HEK293 (cell line): ENCODE results near the gene SAMD14.
A peak's percentile ranks its signal among the peaks of the same experiment; 100 is the strongest.

Experiments
- BCL11B ChIP-seq: fragments of 450-650 bp; formaldehyde crosslinking; IDR thresholded peaks from 2 replicates; pipeline ENCODE4 v1.5.1; 2016; ENCODE audit warnings: low read depth, missing biosample characterization, missing genetic modification characterization
- HOXC10 ChIP-seq: sonication (generic); formaldehyde crosslinking; IDR thresholded peaks from 2 replicates; pipeline ENCODE4 v1.8.1; 2023; ENCODE audit warnings: mild to moderate bottlenecking, missing genetic modification reagents
- KLF9 ChIP-seq: fragments of 450-650 bp; formaldehyde crosslinking; IDR thresholded peaks from 2 replicates; pipeline ENCODE4 v1.5.1; 2016; ENCODE audit warnings: missing biosample characterization, missing genetic modification characterization, low read depth
- OVOL3 ChIP-seq: fragments of 450-650 bp; formaldehyde crosslinking; IDR thresholded peaks from 2 replicates; pipeline ENCODE4 v1.5.1; 2016; ENCODE audit warnings: missing biosample characterization, missing genetic modification characterization
- RBAK ChIP-seq: fragments of 450-650 bp; formaldehyde crosslinking; IDR thresholded peaks from 2 replicates; pipeline ENCODE4 v1.5.1; 2016; ENCODE audit warnings: missing biosample characterization, missing genetic modification characterization
- SETDB1 ChIP-seq: IDR thresholded peaks from one replicate; pipeline ENCODE4 v1.6.1; 2017; ENCODE audit warnings: mild to moderate bottlenecking, low read length, moderate library complexity, mixed read lengths; ENCODE audit not compliant: insufficient read length
- SP7 ChIP-seq: fragments of 450-650 bp; formaldehyde crosslinking; IDR thresholded peaks from 2 replicates; pipeline ENCODE4 v1.5.1; 2016; ENCODE audit warnings: missing biosample characterization, missing genetic modification characterization
- ZBTB8A ChIP-seq: fragments of 450-650 bp; formaldehyde crosslinking; IDR thresholded peaks from 2 replicates; pipeline ENCODE4 v1.5.1; 2016; ENCODE audit warnings: missing biosample characterization, missing genetic modification characterization
- ZFP37 ChIP-seq: fragments of 450-650 bp; formaldehyde crosslinking; IDR thresholded peaks from 2 replicates; pipeline ENCODE4 v1.5.1; 2016; ENCODE audit warnings: missing biosample characterization, missing genetic modification characterization
- ZNF10 ChIP-seq: fragments of 450-650 bp; formaldehyde crosslinking; IDR thresholded peaks from 2 replicates; pipeline ENCODE4 v1.5.1; 2017; ENCODE audit warnings: missing biosample characterization, missing genetic modification characterization
- ZNF155 ChIP-seq: fragments of 450-650 bp; formaldehyde crosslinking; IDR thresholded peaks from 2 replicates; pipeline ENCODE4 v1.5.1; 2016; ENCODE audit warnings: missing biosample characterization, missing genetic modification characterization
- ZNF16 ChIP-seq: fragments of 450-650 bp; formaldehyde crosslinking; IDR thresholded peaks from 2 replicates; pipeline ENCODE4 v1.5.1; 2016; ENCODE audit warnings: low read depth, missing biosample characterization, missing genetic modification characterization
- ZNF2 ChIP-seq: fragments of 450-650 bp; formaldehyde crosslinking; IDR thresholded peaks from 2 replicates; pipeline ENCODE4 v1.5.1; 2016; ENCODE audit warnings: missing biosample characterization, missing genetic modification characterization
- ZNF341 ChIP-seq: fragments of 450-650 bp; formaldehyde crosslinking; IDR thresholded peaks from 2 replicates; pipeline ENCODE4; 2016; ENCODE audit warnings: low read depth, missing biosample characterization, missing genetic modification characterization
- ZNF37A ChIP-seq: fragments of 450-650 bp; IDR thresholded peaks from 2 replicates; pipeline ENCODE4 v1.5.1; 2018; ENCODE audit warnings: missing biosample characterization, missing genetic modification characterization
- ZNF561 ChIP-seq: fragments of 450-650 bp; IDR thresholded peaks from 2 replicates; pipeline ENCODE4 v1.5.1; 2018; ENCODE audit warnings: missing biosample characterization, missing genetic modification characterization, borderline replicate concordance
- ZNF585B ChIP-seq: fragments of 450-650 bp; formaldehyde crosslinking; IDR thresholded peaks from 2 replicates; pipeline ENCODE4 v1.5.1; 2016; ENCODE audit warnings: missing biosample characterization, missing genetic modification characterization
- ZNF660 ChIP-seq: fragments of 450-650 bp; IDR thresholded peaks from 2 replicates; pipeline ENCODE4 v1.5.1; 2018; ENCODE audit warnings: missing biosample characterization, mild to moderate bottlenecking, missing genetic modification characterization
- ZNF692 ChIP-seq: fragments of 450-650 bp; formaldehyde crosslinking; IDR thresholded peaks from 2 replicates; pipeline ENCODE4 v1.5.1; 2016; ENCODE audit warnings: missing biosample characterization, missing genetic modification characterization
- ZNF704 ChIP-seq: fragments of 450-650 bp; formaldehyde crosslinking; IDR thresholded peaks from 2 replicates; pipeline ENCODE4 v1.5.1; 2016; ENCODE audit warnings: missing biosample characterization, missing genetic modification characterization
- ZNF843 ChIP-seq: fragments of 450-650 bp; formaldehyde crosslinking; IDR thresholded peaks from 2 replicates; pipeline ENCODE4 v1.5.1; 2016; ENCODE audit warnings: missing biosample characterization, missing genetic modification characterization
- TF ChIP-seq, protein P1 (sequence below): fragments of 450-650 bp; formaldehyde crosslinking; IDR thresholded peaks from 2 replicates; pipeline ENCODE4 v1.5.0; 2017; ENCODE audit warnings: missing biosample characterization, missing genetic modification characterization, borderline replicate concordance
- TF ChIP-seq, protein P2 (sequence below): fragments of 450-650 bp; formaldehyde crosslinking; IDR thresholded peaks from 2 replicates; pipeline ENCODE4 v1.5.1; 2016; ENCODE audit warnings: missing biosample characterization, missing genetic modification characterization
- TF ChIP-seq, protein P3 (sequence below): IDR thresholded peaks from 2 replicates; pipeline ENCODE4 v1.6.1; 2011; ENCODE audit warnings: mild to moderate bottlenecking, low read depth, low read length, borderline replicate concordance

Gene SAMD14

GRCh38 chr17:50177983-50178834, 48.2 kb upstream of the SAMD14 start (continued):
- TF ChIP-seq SETDB1 = no peak
- TF ChIP-seq ZNF692 (tag by site-specific recombination) = no peak; the same call in none of the 2 replicates
- no peak for TF ChIP-seq ZNF16 (tag by site-specific recombination)
- no peak for TF ChIP-seq BCL11B
- TF ChIP-seq ZNF585B (tag by site-specific recombination) = no peak
- peak; percentile 91 for TF ChIP-seq ZNF341 (tag by site-specific recombination)
- TF ChIP-seq ZNF155 (tag by site-specific recombination) = no peak
- no peak for TF ChIP-seq ZNF37A (tag by site-specific recombination)
- TF ChIP-seq ZNF2 (tag by site-specific recombination) = peak; percentile 88; the same call in 1 of the 2 replicates
- no peak for TF ChIP-seq RBAK
- 0 out of 2 replicates have a peak, but pooled peaks have one; percentile 38 for TF ChIP-seq ZNF660 (tag by site-specific recombination)
- peak; percentile 84 for TF ChIP-seq SP7
- peak; percentile 52; the same call in 1 of the 2 replicates for TF ChIP-seq ZNF10
- no peak for TF ChIP-seq ZNF561
- TF ChIP-seq ZFP37 (tag by site-specific recombination) = 0 out of 2 replicates have a peak, but pooled peaks have one; percentile 68
- no peak for TF ChIP-seq HOXC10 (CRISPR knock-in tag)
- TF ChIP-seq ZNF704 (tag by site-specific recombination) = no peak
- peak; percentile 48; the same call in 1 of the 2 replicates for TF ChIP-seq KLF9 (tag by site-specific recombination)
- no peak; the same call in 1 of the 2 replicates for TF ChIP-seq ZNF843 (tag by site-specific recombination)
- TF ChIP-seq, protein P1, sequence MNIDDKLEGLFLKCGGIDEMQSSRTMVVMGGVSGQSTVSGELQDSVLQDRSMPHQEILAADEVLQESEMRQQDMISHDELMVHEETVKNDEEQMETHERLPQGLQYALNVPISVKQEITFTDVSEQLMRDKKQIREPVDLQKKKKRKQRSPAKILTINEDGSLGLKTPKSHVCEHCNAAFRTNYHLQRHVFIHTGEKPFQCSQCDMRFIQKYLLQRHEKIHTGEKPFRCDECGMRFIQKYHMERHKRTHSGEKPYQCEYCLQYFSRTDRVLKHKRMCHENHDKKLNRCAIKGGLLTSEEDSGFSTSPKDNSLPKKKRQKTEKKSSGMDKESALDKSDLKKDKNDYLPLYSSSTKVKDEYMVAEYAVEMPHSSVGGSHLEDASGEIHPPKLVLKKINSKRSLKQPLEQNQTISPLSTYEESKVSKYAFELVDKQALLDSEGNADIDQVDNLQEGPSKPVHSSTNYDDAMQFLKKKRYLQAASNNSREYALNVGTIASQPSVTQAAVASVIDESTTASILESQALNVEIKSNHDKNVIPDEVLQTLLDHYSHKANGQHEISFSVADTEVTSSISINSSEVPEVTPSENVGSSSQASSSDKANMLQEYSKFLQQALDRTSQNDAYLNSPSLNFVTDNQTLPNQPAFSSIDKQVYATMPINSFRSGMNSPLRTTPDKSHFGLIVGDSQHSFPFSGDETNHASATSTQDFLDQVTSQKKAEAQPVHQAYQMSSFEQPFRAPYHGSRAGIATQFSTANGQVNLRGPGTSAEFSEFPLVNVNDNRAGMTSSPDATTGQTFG (tag by site-specific recombination) = no peak
- TF ChIP-seq, protein P2, sequence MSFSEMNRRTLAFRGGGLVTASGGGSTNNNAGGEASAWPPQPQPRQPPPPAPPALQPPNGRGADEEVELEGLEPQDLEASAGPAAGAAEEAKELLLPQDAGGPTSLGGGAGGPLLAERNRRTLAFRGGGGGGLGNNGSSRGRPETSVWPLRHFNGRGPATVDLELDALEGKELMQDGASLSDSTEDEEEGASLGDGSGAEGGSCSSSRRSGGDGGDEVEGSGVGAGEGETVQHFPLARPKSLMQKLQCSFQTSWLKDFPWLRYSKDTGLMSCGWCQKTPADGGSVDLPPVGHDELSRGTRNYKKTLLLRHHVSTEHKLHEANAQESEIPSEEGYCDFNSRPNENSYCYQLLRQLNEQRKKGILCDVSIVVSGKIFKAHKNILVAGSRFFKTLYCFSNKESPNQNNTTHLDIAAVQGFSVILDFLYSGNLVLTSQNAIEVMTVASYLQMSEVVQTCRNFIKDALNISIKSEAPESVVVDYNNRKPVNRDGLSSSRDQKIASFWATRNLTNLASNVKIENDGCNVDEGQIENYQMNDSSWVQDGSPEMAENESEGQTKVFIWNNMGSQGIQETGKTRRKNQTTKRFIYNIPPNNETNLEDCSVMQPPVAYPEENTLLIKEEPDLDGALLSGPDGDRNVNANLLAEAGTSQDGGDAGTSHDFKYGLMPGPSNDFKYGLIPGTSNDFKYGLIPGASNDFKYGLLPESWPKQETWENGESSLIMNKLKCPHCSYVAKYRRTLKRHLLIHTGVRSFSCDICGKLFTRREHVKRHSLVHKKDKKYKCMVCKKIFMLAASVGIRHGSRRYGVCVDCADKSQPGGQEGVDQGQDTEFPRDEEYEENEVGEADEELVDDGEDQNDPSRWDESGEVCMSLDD = peak; percentile 66; the same call in 1 of the 2 replicates
- TF ChIP-seq, protein P3, sequence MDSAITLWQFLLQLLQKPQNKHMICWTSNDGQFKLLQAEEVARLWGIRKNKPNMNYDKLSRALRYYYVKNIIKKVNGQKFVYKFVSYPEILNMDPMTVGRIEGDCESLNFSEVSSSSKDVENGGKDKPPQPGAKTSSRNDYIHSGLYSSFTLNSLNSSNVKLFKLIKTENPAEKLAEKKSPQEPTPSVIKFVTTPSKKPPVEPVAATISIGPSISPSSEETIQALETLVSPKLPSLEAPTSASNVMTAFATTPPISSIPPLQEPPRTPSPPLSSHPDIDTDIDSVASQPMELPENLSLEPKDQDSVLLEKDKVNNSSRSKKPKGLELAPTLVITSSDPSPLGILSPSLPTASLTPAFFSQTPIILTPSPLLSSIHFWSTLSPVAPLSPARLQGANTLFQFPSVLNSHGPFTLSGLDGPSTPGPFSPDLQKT = no peak
- TF ChIP-seq OVOL3 (tag by site-specific recombination) = no peak
- TF ChIP-seq ZBTB8A (tag by site-specific recombination) = peak; percentile 66
